Fibroblast of pulmonary artery (primary cell): ENCODE results near the gene ZFAND3.
A peak's percentile ranks its signal among the peaks of the same experiment; 100 is the strongest.

ENCODE experiments used
- DNase-seq: peaks from one replicate; pipeline ENCODE4 v3.0.0-alpha.2; 2010; ENCODE audit warnings: low read depth
- H3K4me3 ChIP-seq: replicated peaks from 2 replicates; pipeline ENCODE4 v1.5.1; 2011; ENCODE audit warnings: low read depth, mild to moderate bottlenecking, control low read depth, low read length, moderate library complexity
- CTCF ChIP-seq: IDR thresholded peaks from 2 replicates; pipeline ENCODE4 v1.5.1; 2011; ENCODE audit warnings: mild to moderate bottlenecking, control low read depth, low read length, inconsistent platforms; ENCODE audit errors: missing control alignments

The ZFAND3 gene

GRCh38 chr6:38021029-38021428 lies 201.5 kb downstream of the ZFAND3 start:
- TF ChIP-seq CTCF: no peak
- DNase-seq: no peak
- H3K4me3 ChIP-seq: no peak overlapping the region

GRCh38 chr6:38021571-38021970 lies 202.0 kb downstream of the ZFAND3 start:
- H3K4me3 ChIP-seq: no peak overlapping the region
- TF ChIP-seq CTCF: no peak
- DNase-seq: no peak

GRCh38 chr6:38022688-38023087 lies 203.2 kb downstream of the ZFAND3 start:
- no peak overlapping the region for H3K4me3 ChIP-seq
- DNase-seq: no peak
- TF ChIP-seq CTCF: no peak

- H3K4me3 ChIP-seq: no peak overlapping the region
- no peak for TF ChIP-seq CTCF
- DNase-seq: peak; percentile 6
These were observed 205.4 kb downstream of the ZFAND3 start for GRCh38 chr6:38024908-38025307.

GRCh38 chr6:38025451-38025850 lies 205.9 kb downstream of the ZFAND3 start:
- no peak for TF ChIP-seq CTCF
- no peak for DNase-seq

GRCh38 chr6:38027685-38028373 lies 208.3 kb downstream of the ZFAND3 start:
- peak; percentile 31 for DNase-seq
- TF ChIP-seq CTCF: no peak
- no peak overlapping the region for H3K4me3 ChIP-seq

More at GRCh38 chr6:38025451-38025850, 205.9 kb downstream of the ZFAND3 start:
- H3K4me3 ChIP-seq: no peak overlapping the region

GRCh38 chr6:38030380-38030779 lies 210.9 kb downstream of the ZFAND3 start:
- H3K4me3 ChIP-seq: no peak overlapping the region
- no peak for DNase-seq
- no peak for TF ChIP-seq CTCF
